ENCODE data around the gene ZNF48.

ZNF48 gene

GRCh38 chr16:30395155-30395991 lies at the start of gene ZNF48:
TSS of gene ZNF48 (plus strand) at chr16:30395420. CDS start at chr16:30395795, 375 bp downstream.
- peak; percentile 78 for DNase-seq

- DNase-seq, result no peak
These were observed 48.9 kb upstream of the ZNF48 start for GRCh38 chr16:30346286-30346685.

- DNase-seq, result no peak
These were observed 47.1 kb upstream of the ZNF48 start for GRCh38 chr16:30348113-30348512.

GRCh38 chr16:30348929-30349328 lies 46.3 kb upstream of the ZNF48 start:
- DNase-seq, result no peak

- DNase-seq, result no peak
These were observed 45.5 kb upstream of the ZNF48 start for GRCh38 chr16:30349675-30350074.

- no peak for DNase-seq
These were observed 44.9 kb upstream of the ZNF48 start for GRCh38 chr16:30350134-30350871.

- no peak for DNase-seq
These were observed 44.2 kb upstream of the ZNF48 start for GRCh38 chr16:30351001-30351441.

DNA sequence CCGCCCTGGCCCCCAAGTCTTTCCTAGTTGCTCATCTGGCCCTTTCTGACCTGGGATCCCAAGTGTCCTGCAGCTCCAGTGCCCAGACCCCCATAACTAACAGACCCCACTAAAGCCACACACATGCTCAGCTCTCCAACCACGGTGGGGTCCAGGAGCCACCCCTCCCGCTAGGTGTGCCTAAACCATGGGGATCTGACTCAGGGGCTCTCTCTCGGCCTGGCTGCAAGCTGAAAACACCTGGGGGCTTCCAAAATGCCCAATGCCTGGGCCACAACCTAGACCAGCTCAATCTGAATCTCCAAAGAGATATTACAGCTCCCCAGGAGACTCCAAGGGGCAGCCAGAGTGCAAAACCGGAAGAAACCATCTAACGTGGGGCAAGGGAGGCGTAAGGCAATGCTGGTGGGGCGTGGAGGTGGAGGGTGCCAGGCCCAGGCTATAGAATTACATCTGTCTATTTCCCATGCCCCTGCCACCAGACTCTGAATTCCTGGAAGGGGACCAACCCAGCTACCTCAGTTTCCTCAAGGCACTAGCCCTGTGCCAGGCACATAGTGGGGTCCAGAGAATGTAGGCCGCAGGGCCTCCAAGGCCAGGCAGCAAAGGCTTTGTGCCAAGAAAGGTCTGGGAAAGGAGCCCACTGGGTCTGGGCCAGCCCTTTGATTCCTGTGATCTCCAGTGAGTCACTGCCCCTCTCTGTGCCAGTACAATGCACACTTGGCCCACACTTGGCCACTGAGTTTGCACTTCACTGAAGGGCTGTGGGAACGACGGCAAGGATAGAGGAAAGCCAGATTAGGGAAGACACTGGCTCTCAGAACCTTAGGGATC lies 43.4 kb upstream of the ZNF48 start:
- DNase-seq, result peak; percentile 58

DNA sequence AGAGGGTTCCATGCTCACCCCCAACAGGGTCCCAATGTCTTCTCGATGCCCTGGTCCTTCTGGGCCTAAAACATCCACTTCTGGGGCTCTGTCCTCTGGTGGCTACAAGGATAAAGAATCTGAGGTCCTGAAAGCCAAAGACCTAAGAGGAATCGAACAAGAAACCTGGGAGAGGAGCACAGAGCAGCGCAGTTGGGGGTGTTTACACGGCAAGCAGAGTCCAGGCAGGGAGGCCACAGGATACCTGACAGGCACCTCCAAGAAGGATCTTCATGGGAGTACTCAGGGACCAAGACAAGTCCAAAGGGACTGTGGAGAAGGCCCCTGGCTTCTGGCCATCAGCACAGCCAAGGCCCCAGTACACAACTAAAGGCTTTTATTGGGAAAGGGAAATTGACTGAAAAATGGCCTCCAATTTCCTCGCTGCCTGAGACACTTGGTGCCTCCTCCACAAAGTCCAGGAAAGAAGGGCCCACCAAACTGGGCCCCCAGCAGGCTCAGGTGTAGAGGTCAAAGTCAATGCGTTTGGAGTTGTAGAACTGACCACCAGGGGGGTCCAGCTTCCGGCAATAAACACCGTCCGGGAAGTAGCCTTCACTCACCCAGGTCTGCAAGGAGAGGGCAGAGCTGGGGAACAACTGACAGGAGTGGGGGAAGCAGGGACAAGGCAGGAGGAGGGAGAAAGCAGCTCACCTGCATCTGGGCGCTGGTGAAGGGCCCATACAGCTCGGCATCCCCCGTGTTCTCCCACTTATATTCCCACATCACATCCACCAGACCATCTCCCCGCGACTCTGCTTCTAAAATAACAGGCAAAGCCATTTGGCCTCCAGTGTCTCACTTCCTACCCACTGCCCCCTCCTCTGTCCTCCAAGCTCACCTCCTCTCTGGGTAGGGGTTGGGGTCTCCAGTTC lies 42.5 kb upstream of the ZNF48 start:
- DNase-seq, result no peak

DNA sequence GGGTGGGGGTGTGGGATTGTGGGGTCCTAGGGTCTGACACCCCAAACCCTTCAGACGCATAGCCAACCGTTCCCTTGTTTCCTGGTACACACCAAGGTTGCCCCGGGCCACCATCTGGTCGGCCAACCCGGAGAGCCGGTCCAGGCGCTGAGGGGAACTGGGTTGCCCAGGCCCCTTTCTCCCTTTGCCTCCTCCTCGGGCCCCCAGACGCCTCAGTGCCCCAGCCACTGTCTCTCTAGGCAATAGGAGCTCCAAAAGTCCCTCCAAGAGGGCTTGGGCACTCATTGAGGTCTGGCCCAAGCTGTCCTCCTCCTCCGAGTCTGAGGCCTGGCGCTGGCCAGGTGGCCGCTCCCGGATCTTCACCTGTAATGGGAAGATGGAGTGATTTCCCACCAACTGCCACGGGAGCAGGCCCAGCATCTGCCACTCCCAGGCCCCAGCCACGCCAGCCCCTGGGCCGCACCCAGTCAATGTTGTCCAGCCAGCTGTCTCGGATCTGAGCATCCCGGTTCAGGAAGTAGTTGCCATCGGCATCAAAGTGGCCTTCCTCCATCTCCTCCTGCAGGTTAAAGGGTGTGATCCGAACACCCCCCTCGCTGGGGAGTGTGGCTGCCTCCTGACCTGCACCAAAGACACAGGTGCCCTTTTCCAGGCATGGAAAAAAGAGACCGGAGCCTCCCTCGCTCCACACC lies 41.6 kb upstream of the ZNF48 start:
- no peak for DNase-seq

GRCh38 chr16:30354423-30355143 lies 40.6 kb upstream of the ZNF48 start:
- DNase-seq, result no peak

GRCh38 chr16:30355144-30355953 lies 39.9 kb upstream of the ZNF48 start, which contains the start of gene CD2BP2:
TSS of gene CD2BP2 (minus strand) at chr16:30355308. CDS start at chr16:30354681, 627 bp downstream.
- DNase-seq, result peak; percentile 98

- DNase-seq, result no peak
These were observed 39.3 kb upstream of the ZNF48 start for GRCh38 chr16:30355954-30356308.

GRCh38 chr16:30356401-30357084 lies 38.7 kb upstream of the ZNF48 start:
- DNase-seq, result peak; percentile 75

DNA sequence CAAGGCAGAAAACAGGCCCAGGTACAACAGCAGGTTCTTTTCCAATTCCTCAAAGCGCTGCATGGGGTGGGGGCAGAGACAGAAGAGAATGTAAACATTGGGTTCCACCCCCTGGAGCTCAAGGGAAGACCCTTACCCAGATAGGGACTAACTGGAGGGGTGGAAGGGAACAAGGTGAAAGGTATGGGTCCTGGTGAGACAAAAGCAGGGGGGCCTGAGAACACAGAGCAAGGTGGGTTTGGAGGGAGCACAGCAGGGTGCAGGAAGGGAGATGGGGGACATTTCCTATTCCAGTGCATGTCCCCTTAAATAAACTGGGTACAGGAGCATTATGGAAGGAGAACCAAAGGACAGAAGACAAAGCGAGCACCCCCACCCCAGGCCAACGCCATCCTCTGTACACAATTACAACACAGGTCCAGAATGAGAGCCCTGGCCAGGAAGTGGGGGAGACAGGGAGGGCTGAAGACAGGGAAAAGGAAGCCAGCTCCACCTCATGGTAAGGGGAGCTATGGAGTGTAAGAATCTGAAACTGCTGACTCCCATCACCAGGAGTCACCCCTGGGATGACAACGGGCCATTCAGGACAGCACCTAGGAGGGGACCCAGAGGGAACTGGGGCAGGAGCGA lies 38.0 kb upstream of the ZNF48 start:
- DNase-seq, result no peak

DNA sequence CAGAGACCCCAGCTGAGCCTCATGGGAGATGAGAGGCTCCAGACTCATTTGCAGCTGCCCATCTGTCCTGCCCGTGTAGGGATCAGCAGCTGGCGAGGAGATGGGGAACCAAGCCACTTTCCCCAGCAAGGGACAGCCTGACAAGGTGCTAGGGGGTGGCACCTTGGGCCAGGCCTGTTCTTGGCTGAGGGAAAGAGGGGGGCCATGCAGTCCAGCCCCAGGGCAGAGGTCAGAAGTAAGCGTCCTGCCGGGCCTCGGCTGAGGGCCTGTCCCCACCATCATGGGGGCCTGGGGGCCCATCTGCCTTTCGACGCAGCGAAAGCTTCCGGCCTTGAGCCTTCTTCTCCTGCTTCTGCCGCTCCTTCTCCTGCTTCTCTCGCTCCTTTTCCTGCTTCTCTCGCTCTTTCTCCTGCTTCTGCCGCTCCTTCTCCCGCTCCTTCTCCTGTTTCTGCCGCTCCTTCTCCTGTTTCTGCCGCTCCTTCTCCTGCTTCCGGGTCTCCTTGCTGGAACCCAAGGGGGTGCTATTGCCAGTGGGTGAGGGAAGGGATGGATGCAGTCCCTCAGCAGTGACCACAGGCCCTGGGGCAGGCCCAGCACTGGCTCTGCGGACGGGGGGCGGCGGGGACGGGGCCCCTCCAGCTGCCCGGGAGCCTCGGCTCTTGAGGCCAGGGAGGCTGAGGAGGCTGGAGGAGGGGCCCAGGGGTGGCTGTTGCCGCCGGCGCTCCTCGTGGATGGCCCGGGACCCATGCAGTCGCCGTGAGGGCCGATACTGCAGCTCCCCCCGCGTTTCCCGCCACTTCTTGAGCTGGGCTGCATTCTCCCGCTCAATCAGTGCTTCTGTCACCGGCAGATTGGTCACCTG lies 37.3 kb upstream of the ZNF48 start:
- DNase-seq, result no peak

- no peak for DNase-seq
These were observed 36.7 kb upstream of the ZNF48 start for GRCh38 chr16:30358577-30358936.

All from NCI-H2029 (cell line).